Measurements from ENCODE around the gene GPC6.

Gene GPC6

DNA sequence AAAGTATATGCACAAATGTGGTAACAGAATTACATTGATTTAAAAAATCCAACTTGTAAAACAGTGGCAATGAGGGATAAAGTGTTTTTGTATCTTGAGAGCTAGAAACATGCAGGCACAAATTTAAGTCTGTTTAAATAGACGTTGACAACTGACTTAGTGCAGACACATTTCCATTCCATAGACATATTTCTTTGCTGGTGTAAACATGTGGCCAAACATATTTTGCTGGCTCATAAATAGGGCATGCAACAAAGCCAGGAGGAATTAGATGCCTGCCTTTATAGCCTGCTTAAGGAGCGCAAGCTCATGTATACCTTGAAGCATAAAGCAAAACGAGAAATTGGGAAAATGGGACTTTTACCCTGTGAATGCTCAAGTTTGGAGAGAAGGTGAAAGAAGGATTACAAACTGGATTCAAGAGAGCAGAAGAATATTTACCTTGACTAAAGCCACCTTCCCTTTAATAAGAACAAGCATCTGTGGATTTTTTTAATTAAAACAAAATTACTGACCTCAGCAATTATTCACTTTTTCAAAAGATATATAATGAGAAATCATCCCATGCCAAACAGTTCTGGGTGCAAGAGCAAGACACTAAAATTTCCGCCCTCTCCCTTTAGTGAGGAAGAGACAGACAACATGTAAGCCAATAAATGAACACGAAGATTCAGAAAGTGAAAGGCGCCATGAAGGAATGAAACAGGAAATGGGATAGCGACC is 1181.9 kb downstream of the GPC6 start:
- DNase-seq, result no peak

DNA sequence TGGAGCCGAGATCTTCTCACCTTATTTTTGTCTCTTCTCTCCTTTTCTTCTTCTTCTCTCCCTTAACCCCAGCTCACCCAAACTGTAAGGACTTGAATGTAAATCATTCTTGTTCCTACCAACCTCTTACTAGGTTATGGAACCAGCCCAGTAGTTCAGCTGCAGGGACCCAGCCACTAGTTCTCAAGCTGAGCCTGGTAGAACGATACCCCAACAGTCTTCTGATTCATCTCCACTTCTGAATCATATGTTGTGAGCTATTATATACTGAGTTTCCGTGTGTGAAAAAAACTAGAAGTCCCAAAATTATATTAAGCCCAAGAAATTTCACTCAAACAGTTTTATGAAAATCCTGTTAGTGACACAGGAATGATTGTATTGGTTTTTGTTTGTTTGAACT is 1185.1 kb downstream of the GPC6 start:
- no peak for DNase-seq

DNA sequence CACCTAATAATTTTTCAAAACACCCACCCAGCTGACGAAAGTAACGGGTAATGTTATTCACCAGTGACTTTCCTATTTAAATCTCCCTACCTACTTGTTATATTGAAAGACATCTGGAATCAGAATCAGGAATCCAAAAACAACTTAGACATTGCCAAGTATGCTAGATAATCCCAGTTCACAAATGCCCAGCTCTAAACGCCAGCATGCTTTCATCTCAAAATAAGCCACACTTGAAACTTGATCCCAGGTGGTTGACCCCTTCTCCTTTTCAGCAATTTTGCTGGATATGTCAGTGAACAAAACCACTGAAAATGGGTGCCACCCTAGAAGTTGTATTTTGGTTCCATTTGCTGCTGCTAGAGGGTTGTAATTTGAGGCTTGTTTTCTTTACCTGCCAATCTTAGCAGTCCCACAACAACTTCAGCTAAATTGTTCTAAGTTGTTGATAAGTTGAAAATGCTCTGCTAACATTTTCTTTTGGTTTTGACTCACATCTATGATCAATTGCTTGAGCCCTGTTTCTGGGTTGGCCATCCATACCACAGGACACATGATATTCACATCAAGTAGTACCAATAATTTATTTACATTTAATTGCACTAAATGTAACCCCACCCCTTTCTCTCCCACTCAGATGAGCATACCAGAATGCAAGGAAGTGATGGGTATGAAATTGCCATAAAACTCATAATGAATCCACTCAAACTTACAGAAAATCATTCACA is 1186.4 kb downstream of the GPC6 start:
- DNase-seq, result no peak

DNA sequence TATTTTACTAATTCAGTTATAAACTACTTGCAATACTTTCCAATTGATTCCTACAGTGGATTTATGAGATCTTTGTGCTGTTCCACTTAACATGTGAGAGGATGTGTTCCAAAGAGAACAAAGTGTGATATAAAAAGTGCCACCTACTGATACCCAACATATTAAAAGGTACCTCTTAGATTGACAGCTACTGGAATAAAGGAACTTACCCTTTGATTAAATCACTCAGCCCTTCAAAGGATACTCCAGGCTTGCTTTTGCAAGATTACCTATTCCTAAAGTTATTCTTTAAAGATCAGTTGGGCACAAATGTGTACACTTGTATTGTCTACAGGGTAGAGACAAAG is 1187.0 kb downstream of the GPC6 start:
- DNase-seq, result no peak

DNA sequence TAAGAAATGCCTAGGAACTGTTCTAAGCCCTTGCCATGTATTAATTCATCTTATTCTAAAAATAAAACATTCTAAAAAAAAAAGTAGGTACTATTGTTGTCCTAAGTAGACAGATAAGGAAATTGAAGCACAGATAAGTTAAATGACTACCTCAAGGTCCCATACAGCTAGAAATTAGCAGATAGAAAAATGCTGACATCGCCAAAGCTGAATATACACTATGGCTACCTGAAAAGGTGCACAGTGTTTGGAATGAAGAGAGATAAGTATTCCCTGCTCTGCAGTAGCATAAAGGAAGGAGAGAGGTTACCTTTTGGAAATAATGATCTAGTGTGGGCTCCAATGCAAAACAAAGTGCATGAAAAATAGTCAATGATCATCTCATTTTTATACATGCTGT is 1187.5 kb downstream of the GPC6 start:
- no peak for DNase-seq

DNA sequence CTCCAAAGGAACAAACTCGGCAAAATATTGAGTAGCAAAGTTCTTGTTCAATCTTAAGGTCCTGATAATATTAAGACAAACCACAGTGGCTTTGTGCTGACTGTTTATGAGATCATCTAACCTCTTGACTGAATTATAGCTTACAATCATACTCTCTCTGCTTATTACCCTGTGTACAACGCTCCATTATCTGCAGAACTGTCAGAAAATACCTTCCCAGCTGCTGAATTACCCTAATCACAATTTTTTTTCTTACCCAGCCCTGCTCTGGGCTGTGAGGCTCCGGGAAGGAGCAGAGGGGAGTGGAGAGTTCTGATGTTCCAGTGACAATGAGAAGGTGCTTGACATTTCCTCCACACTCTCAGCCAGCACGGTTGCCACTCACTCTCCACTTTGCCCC is 1188.1 kb downstream of the GPC6 start:
- DNase-seq, result no peak

DNA sequence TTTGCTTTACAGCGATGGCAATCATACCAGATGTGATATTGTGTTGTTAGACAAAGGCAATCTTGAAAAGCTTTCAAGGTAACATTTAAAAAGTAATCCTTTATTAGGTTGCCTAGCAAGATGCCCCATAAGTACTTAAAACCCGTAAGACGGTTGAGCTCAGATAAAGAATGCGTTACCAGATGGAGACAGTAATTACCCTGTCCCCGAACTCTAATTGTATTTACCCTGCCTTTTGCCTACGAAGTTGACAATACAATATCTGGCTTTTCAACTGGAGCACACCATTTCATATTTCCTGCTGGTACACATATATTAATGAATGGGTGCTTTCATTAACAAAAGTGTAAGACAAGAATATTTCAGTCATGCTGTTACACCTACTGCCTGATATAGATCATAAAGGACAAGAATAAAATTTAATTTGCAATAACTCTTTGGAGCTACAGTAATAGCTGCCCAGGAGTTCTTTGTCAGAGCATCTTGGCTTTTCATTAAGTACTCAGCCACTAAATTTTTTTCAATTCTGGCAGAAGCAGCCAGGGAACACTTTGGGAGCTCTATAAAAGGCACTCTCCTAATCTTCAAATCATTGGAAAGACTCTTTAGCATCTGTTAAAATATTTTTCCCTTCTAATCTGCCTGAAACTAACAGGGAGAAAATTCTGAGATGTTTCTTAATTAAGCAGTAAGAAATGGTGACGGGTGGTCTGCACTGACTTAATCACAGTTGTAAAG is 1189.1 kb downstream of the GPC6 start:
- no peak for DNase-seq

DNA sequence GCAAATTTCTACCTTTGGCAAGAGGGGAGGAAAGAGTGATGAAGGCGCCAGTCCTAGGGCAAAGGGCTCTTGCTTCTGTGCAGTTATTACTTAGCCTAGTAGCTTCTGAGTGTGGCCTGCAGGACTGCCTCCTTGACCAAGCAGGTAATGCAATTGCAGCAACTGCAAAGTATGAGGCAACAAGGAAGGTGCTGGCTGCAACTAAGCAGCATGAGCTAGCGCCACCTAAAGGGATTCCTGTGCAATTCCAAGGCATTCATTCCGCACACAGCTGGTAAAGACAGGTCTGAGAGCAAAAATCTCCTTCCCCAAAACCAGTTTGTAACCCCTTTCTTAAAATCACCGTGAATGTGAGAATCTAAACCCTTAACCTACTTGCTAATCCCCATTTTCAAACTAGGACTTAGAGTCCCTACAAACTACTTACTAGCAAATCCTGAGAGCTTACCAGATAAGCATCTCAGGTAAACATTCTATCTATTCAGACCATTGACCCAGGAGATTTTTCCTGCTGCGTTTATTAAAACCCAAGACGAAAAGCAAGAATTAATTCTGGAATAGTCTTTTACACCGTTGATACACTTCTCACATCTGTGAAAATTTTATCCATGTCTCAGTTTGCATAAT is 1190.0 kb downstream of the GPC6 start:
- no peak for DNase-seq

DNA sequence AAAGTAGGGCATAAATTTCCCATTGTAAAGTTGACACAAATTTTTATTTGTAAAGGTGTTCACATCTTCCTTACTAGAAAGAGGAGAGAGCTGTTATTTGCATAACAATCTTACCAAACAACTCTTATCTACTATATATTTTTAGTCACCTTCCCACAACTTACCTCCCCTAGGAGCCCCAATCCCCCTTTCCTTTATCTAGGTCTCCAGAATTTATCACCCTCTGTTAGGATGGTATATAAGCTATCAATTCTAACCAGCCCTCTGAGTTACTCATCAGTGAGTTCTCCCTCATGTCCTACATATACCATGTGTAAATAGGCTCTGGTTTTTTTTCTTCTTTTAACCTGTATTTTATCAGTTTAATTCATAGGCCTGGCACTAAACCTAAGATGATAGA is 1190.7 kb downstream of the GPC6 start:
- no peak for DNase-seq

DNA sequence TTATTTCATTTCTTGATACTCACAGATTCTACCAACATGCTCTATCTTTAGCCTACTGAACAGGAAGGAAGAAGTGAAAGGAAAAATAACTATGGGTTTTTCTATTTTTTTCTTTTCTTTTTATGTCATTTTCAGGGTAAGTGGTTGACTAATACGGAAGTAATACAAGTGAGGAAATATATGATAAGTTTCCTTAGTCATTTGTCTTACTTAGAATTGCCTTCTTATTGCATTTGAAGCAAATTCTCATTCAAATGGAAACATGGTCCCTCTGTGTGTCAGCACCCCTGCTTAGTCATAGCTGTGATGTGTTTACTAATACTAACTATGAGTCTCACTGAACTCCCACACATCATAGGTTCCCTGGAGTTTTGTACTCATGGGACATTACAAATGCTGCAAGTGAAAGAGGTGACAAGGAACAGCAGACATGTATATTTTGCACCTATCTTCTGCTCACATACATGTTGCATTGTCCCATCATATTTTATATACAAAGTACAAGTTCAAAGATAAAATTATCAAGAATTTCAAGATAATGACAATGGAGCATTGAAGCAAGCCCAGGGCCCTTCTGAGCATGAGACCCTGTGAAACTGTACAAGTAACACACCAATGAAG is 1192.8 kb downstream of the GPC6 start:
- peak; percentile 34 for DNase-seq

DNA sequence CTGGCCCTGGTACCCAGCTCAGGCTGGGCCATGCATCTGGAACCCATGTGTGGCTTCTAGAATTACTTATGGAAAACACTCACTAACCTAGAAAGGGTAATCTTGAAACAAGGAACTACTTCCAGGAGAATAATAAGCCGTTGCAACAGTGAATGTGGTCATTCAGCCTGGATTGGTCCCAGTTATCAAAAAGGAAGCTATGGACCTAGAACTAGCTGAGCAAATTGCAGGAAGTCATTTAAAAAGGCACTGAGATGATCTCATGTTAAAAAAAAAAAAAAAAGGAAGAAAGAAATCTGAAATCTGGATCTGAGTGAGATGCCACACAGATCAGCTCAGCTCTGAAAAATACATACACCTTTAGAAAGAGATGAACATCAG is 1193.3 kb downstream of the GPC6 start:
- no peak for DNase-seq

DNA sequence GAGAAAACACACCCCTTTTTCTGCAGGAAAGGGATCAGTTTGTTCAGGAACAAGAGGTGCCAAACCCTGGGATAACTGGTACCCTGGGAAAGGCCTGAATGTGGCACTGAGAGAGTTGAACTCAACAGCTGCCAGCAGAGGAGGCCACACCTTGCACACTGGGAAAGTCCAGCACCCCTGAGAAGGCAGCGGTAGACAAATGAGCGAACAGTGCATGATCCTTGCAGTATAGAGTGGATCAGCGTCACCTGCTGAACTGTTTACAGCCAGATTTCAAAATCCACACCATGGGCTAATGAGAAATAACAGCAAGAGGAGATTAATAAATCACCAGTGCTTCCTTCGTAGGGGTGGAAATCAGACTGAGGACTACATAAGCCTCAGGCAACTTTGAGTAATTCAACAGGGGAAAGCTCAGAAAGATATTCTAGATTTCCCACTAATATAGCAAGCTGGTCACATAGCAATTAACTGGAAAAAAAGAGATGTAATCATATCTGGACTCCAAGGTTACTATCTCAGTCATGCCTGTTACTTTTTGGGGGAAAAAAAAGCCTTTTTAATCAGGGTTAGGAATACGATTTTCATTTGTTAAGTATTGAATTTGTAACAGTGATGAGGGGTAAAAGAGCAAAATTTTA is 1200.8 kb downstream of the GPC6 start:
- no peak for DNase-seq

DNA sequence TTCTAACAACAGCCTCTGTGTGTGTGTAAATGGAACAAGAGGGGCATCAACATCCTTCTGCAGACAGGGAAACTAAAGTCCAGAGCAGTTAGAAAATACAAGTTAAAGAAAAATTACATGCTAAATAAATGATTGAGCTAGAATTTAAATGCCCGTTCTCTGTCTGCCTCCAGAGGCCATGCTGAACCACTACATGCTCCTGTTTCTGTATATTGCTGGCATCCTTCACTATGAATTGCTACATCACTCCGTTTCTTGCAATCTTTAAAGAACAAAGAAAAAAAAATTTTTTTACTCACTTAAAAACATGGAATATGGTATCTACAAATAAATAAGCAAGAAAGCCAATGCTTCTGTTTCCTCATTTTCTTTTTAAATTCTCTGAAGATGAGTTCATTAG is 1205.0 kb downstream of the GPC6 start:
- no peak for DNase-seq

DNA sequence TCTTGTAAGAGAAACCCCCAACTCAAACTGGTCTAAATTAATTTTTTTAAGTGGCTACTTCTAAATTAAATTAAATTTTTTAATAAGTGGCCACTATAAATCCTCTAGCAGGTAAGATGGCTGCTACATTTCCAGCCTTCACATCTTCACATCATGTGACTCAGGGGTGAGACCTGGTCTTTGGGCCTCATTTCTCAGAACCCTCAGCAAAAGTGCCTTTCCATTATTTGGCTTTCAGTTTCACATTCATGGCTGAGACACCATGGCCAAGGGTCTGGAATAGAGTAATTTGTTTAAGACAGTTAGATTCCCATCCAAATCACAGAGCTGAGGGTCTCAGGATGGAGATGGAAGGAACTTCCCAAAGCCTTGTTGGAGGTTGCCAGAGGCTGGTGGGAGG is 1205.4 kb downstream of the GPC6 start:
- DNase-seq, result no peak

DNA sequence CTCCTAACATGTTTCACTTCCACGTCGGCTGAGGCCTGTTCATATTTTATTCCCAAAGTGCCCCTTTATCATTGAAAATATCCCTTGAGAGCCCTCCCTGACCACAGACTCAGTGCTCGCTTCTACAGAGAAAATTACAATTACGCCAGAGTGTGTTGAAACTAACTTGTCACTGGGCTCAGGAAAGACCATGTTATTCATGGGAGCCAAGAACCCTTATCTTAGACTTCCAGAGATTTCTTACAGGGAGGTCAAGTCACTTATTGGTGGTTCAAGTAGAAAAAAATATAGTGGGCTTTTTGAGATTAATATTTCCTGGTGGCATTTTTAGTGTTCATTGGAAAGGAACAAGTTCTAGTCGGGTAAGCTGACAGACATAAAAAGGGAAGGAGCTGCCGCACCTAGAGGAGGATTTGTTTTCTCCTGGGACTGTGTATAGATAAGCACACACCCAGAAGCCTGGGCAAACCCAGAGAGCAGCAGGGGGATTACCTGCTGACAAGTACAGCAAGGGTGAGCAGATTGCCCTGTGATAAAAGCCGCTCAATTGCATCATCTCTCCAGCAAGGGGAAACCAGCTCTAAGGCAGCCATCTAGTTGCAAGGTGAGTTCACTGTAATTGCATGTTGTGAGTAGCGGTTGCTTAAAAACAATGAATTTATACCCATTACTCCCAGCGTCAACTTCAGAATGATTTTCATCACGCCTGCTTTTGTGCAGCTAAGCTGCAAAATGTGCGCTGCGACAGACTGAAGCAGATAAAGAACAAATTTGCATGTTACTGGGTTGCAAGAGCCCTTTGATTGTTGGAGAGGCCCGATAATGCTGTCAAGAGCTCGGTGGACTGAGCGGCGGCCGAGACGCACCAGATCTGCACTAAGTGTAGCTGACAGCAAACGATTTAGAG is 1206.7 kb downstream of the GPC6 start:
- DNase-seq, result peak; percentile 43

DNA sequence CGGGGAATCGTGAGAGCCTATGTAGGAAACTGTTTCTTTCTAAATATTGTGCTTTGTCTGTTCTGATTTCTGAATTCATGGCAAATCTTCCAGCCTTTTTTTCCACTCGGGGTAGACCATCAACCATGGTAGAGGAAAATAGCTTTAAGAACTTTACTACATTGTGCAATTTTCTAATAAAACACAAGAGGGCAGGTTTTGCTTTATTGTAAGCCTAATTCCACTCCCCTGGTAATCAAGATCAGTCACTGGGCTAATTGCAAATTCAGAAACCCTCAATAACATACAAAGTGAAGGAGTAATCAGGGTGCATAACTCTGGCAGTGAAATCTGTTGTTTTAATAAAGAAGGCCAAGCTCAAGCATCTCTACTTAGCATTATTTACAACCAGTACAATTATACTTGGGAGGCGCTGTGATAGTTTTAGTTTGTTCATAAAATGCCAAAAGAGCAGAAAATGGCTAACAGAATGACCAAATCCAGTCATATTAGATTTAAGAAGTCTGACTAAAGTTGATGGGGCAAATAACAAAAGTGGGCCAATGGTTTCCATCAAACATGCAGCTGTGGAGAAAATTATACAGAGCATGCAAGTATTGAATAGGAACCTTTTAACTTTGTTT is 1209.1 kb downstream of the GPC6 start:
- DNase-seq, result no peak

DNA sequence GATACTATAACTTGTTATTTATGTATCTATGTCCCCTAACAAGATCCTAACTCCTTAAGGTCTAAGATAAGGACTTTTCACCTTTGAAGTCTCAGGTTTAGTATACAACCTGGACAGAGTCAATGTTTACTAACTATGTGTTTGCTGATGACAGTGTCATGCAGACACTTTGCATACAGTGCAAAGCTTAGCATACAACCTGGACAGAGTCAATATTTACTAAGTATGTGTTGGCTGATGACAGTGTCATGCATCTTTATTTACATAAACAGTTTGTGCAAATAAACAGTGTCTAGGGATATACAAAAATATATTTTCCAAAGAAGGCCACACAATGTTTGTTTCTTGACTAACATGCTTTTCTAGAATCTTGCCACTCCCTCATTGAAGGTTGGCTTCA is 1218.2 kb downstream of the GPC6 start:
- DNase-seq, result no peak

DNA sequence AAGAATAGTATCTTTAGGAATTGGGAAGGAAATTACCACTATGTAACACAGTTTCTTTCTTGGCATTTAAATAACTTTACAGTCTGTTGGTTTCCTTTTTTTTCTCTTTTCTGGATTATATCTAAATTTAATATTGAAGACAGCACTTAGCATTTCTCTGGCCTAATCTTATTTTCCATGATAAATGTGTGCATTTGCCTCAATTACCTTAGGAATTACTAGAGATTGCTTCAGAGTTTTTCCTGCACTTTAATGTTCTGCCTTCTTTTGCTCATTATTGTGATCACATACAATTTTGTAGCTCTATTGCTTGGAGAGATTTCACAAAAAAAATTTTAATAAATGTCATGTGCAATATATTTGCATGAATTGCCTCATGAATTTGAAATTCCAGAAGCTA is 1227.7 kb downstream of the GPC6 start:
- DNase-seq, result no peak

DNA sequence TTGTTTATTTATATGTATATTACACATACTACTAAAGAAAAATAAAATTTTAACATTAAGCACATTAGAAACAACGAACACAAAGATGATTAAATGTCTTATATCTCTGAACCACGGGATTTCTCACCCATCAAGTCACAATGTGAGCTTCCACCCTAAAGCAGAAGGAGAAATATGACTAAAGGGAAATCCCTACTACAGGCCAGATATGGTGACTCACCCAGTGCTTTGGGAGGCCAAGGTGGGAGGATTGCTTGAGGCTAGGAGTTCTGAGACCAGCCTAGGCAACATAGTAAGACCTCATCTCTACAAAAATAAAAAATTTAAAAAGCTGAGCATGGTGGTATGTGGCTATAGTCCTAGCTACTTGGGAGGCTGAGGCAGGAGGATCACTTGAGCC is 1228.3 kb downstream of the GPC6 start:
- peak; percentile 38 for DNase-seq

DNA sequence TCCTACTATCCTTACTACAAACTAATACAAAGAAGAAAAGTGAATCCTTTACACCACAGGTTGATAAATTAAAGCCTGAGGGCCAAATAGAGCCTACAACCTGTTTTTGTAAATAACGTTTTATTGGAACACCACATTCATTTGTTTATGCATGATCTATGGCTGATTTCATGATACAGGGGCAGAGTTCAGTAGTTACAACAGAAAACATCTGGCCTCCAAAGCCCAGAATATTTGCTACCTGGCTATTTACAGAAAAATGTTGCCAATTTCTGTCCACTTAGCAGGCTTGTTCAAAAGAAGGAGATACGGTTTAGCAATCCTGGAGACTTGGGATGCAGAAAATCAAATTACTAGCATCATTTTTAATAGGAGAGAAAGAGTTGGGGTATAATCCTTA is 1228.8 kb downstream of the GPC6 start:
- DNase-seq, result no peak
